ENCODE results near the gene TTC21B.

GRCh38 chr2:165938237-165938636 lies 15.3 kb downstream of the TTC21B start:
- no peak for TF ChIP-seq CTCF (IDR thresholded peaks at IDR 0.05; ENCODE audit: borderline replicate concordance, extremely low read depth, low read length, poor library complexity, severe bottlenecking)
- TF ChIP-seq EZH2 (IDR thresholded peaks at IDR 0.05; ENCODE audit: borderline replicate concordance, low read depth, low read length, severe bottlenecking): no peak
